Adipose tissue (tissue), 3 donors: ENCODE results near the gene DRD3. TPM values are rescaled to one million over a fixed set of nuclear protein-coding genes. Genes with fewer than 3 reads are reported as not detected.

Source experiments
- H3K27ac ChIP-seq: one replicate; pipeline ENCODE4 v1.5.1; 2013; ENCODE audit warnings: low read depth, low read length
- WGBS, 3 donors: extraction: QIAGEN DNeasy Blood & Tissue Kit; methylation state at CpG; one replicate each; pipeline ENCODE4 v1.1.7; 2013; 5-methylcytosine and 5-hydroxymethylcytosine counted together
- polyA plus RNA-seq, 3 donors: library from polyadenylated mRNA; stranded (reverse); fragments of 200-250 nt; gene quantifications; one replicate each; pipeline ENCODE4 v1.2.3, GENCODE V29; 2013
- donor health status: healthy with polysubstance abuse.
- donor health status: Bipolar disorder and iron deficiency.
- donor health status: healthy.

Gene DRD3
- polyA plus RNA-seq = not detected

- H3K27ac ChIP-seq = no peak within 1 kb of the TSS
- 5 to 13% (median 8%) methylated on average over 7 of the region's 7 CpGs for WGBS, 3 donors
Observed at GRCh38 chr3:114178770-114179368, at the start of gene DRD3. DRD3 (minus strand) TSS chr3:114179052; CDS start chr3:114171992, 7,060 bp downstream.

DNA sequence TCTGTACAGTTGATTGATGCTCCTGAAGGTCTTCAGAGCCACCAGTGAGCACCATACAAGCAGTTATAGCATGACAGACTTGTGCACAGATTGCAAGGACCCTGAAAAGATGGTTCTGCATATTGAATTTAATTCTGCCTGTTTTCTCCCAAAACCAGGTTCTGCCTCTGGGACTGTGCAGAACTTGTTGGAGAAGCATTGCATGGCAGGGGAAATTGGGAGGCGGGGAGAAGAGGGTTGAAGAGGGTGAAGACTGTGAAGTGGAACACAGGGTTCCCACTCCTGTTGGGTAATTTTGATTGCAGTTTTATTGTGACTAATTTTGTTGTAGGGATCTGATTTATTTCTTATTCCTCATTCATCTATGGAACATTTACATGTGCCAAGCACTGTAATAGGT is 48.2 kb upstream of the DRD3 start:
- 86 to 100% (median 93%) methylated on average over 1 of the region's 1 CpG for WGBS, 3 donors
- no peak overlapping the region for H3K27ac ChIP-seq

DNA sequence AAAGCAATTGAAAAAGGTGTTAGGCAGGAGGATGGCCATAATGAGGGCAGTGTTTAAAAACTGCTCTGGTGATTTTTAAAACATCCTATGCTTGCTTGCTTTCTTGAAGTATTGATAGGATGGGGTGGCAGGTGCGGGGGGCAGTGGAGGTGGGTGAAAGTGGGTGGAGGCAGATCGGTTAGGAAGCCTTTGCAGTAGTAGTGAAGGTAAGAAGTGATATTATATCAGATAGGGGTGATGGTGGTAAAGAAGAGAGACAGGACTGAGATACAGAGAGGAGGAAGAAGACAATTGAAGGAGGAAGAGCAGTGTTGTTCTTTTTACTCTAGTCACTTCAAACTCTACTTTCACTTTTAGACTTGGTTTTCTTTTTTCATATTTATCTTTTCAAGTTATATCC is 47.5 kb upstream of the DRD3 start:
- WGBS, 3 donors = 86 to 93% (median 87%) methylated on average over 2 of the region's 2 CpGs
- H3K27ac ChIP-seq = no peak overlapping the region

DNA sequence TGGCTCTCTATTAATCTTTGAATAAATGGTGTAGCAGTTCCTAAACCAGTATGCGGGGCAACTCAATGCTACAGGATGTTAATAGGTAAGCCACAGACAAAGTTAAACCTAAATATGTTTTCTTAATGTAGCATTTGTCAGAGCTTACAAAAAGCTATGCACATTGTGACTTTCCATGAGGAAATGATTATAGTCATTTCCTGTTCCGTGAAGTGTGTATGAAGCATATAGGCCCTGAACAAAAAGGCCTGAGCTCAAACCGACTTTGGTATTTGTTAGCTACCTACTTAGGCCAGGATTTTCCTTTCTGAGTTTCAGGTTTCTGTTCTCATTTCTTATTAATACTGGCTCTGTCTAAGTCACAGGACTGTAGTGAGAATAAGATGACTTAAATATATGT is 44.3 kb upstream of the DRD3 start:
- WGBS, 3 donors = 68 to 77% (median 70%) methylated on average over 3 of the region's 3 CpGs
- no peak overlapping the region for H3K27ac ChIP-seq

DNA sequence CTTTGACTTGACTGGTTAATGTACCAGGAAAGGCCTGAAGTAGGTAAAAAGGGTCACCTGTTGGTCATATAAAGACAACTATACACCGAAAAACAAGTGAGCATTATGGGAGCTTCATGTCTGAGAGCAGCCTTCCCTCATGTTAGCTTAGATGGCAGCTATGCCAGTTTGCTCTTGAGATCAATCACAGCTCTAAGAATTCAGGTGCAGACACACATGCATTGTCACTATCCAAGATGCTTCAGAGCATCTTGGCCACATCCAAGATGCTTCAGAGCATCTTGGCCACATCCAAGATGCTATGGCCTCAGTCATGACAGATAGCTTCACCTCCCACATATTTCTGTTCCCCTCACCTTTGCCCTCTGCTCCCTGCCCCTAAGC is 43.0 kb upstream of the DRD3 start:
- no peak overlapping the region for H3K27ac ChIP-seq
- 80 to 96% (median 83%) methylated on average over 1 of the region's 1 CpG for WGBS, 3 donors

GRCh38 chr3:114221165-114221880 is 42.5 kb upstream of the DRD3 start:
- WGBS, 3 donors = 80 to 85% (median 81%) methylated on average over 9 of the region's 9 CpGs

DNA sequence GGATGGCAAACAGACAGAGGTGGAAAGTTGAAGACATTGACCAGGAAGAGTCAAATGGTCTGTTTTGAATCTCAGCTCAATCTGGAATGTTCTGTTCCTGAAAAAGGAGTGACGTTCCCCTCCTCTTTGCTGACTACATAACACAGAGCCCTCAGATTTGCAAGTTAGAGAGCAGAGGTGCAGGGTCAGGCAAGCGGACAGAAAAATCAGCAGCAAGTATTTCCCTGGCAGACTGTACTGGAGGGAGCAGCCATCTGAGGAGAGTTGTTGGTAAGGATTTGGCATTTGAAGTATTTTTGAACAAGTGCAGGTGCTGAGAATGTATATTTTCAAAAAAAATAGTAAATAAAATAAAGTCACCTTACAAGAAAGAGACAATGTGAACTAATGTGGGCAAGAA is 40.9 kb upstream of the DRD3 start:
- H3K27ac ChIP-seq = no peak overlapping the region
- WGBS, 3 donors = 52 to 68% (median 63%) methylated on average over 2 of the region's 2 CpGs

More at GRCh38 chr3:114221165-114221880, 42.5 kb upstream of the DRD3 start:
- H3K27ac ChIP-seq = no peak overlapping the region

DNA sequence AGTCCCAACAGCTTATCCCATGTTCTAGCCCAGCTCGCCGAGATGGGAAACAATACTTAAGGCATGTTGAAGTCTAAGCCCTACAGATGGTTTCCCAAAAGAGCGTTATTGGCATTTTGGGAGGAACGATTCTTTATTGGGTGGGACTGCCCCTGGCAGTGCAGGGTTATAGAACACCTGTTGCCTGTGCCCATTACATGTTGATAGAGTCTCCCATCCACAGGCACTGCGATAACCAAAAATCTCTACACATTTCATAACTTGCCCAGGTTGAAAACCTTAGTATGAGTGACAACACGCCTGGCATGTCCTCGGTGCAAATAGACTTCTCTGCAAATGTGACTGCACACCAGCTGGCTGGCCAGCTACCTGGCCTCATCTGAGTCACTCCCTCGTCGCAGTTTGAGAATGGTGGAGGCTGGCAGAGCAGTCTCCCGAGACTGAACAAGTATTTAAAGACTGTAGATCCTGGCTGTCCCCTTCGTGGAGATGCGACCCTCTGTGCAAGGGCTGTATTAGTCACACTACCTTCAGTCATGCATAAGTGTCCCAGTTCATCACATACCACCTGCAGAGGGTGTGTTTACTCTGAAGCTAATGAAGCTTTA is 39.8 kb upstream of the DRD3 start:
- H3K27ac ChIP-seq = no peak overlapping the region
- 79 to 91% (median 89%) methylated on average over 12 of the region's 12 CpGs for WGBS, 3 donors

DNA sequence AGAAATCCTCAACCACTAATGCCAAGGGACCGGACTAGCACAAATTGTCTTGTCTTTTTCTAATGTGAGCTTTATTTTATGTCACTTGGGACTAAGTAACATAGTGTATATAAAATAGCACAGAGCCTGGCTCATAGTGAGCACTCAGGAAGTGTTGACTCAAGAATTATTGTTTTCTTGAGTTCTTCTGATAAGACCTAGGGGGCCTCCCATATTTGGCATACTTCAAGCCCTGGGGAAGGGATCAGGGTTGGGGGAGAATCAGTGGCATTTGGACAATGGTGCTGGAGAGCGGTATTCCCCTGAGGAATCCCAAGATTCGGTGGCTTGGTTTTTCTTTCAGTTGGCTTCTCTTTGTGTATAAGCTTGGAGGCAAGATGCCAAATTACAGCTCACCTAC is 39.2 kb upstream of the DRD3 start:
- WGBS, 3 donors = 87 to 94% (median 88%) methylated on average over 3 of the region's 3 CpGs
- H3K27ac ChIP-seq = no peak overlapping the region

- no peak overlapping the region for H3K27ac ChIP-seq
Observed at GRCh38 chr3:114217266-114217665, 38.4 kb upstream of the DRD3 start.

DNA sequence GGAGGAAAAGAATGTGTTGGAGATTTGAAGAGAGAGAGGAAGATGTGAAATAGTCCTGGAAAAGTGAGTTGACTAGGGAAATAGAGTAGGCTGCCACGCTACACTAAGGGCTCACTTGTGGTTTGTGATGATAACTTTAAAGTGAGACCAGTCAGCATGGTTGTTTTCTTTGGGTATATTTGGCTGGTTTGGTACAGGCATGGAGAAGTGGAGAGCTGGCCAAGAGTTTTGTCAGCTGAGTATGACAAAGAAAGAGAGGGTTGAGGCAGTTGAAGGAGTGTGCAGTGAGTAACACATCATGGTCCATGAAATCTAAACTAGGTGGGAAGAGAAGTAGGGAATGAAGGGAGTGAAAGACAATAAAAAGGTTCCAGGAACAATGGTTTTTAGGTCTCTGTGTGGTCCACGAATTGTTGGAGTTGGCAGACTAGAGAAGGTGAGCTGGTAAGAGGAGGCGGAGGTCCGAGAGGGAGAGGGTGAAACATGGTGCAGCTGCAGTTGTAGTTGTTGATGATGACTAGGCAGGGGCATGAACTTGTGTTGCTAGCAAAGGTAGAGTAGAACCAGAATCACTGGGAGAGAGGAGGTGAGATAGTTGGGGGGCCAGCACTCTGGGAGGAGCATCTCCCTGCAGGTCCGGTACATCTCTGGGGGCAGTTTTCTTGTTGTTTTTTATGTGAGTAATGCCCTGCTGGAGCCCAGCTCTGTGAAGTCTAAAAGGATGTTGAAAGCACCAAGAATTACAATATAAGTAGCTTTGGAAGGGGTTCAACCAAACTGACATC is 37.5 kb upstream of the DRD3 start:
- WGBS, 3 donors = 87 to 88% (median 88%) methylated on average over 5 of the region's 5 CpGs
- H3K27ac ChIP-seq = no peak overlapping the region

DNA sequence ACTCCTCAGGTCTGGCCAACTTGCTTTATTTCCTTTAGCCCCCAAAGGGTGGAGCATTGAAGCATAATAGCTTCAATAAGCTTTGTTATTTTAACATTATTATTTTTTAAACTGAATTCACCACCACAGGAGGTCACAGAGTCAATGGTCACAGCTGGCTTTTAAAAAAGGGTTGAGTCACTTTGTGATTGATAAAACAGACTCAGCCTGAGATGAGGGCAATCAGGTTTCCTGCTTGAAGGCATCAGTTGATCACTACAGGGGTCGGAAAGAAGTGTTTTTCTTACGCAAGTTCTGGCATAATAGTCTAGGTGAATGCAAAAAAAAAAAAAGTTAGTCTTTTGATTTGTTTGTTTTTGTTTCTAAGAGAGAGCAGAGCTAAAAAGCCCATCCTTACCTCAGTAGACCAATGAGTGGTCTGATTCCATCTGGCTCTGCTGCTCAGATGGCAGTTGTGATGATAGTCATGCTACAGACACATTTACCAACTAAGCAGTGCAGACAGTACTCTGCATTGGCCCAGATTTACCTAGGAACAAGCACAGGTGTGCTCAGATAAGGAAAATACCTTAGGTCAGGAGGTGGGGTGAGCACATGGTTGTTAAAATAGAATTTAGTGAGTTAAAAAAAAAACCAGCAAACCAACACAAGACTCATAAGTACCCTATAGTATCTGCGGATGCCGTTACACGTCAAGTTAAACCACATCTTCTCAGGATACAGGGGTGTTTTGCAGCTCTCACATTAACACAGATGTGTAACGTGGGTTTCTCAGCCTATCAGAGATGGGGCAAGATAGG is 35.9 kb upstream of the DRD3 start:
- H3K27ac ChIP-seq = no peak overlapping the region

DNA sequence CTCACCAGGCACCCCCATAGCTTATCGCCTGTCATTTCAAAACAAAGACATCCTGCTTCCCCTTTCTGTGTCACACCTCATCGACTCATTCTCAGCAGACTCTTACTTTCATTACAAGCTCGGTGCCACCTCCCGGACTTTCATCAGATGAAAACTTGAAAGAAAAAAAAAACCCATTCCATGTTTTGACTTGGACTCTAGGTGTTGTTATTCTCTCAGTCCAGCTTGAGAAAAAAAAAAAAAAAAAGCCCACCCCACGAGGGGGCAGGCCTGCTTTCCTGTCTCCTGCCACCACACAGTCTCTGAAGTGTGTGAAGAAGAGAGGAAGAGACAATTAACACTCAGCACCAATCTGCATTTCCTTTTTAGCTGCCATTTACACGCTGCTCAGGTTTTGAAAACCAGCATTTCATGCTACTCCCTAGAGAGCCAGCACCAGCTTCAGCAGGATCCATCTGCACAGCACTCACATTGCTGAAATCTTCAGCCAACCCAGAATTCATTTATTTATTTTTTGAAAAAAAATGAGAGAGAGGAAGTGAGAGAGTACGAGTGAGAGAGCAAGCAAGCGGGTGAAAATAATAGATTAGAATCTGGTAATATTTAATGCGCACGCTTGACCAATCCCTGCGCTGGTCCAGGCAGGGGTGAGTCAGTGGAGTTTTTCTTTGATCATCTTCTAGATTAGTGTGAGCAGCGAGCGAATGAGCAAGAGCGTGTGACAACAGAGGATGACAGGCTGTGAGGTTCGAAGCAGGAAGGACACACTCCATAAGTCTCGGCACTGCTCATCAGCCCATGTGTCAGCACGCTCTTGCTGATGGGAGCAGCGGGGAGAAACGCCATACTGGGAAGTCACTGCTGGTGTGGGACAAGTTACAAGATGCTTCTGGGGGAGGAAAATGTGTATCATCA is 35.0 kb upstream of the DRD3 start:
- H3K27ac ChIP-seq = no peak overlapping the region
- WGBS, 3 donors = 11 to 25% (median 24%) methylated on average over 19 of the region's 19 CpGs

More for the DNA sequence above, 35.9 kb upstream of the DRD3 start:
- 62 to 67% (median 66%) methylated on average over 6 of the region's 6 CpGs for WGBS, 3 donors

- H3K27ac ChIP-seq = no peak overlapping the region
- WGBS, 3 donors = 28 to 48% (median 34%) methylated on average over 4 of the region's 4 CpGs
Observed at GRCh38 chr3:114213292-114213626, 34.4 kb upstream of the DRD3 start.

DNA sequence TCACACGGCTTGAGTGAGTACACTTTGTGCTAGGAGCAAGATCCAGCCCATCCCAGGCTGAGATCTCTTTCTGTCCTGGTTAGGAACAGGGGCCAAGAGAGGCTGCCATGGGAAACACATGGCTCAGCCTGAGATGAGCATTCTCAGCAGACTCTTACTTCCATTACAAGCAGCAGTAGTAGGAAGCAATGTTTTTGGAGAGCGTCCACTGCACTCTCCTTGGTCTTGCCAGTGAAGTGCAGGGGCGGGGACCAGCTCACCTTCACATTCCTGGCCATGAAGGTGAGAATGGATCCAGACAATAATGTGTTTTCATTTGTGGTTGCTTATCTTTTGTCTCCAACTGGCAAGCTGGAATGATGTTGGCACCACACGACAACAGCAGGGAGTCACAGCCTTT is 33.8 kb upstream of the DRD3 start:
- WGBS, 3 donors = 61 to 85% (median 84%) methylated on average over 4 of the region's 4 CpGs
- no peak overlapping the region for H3K27ac ChIP-seq

- H3K27ac ChIP-seq = no peak overlapping the region
- WGBS, 3 donors = 77 to 79% (median 79%) methylated on average over 4 of the region's 4 CpGs
Observed at GRCh38 chr3:114207768-114208167, 28.9 kb upstream of the DRD3 start.

- 68 to 80% (median 80%) methylated on average over 3 of the region's 3 CpGs for WGBS, 3 donors
- no peak overlapping the region for H3K27ac ChIP-seq
Observed at GRCh38 chr3:114206342-114206741, 27.5 kb upstream of the DRD3 start.

DNA sequence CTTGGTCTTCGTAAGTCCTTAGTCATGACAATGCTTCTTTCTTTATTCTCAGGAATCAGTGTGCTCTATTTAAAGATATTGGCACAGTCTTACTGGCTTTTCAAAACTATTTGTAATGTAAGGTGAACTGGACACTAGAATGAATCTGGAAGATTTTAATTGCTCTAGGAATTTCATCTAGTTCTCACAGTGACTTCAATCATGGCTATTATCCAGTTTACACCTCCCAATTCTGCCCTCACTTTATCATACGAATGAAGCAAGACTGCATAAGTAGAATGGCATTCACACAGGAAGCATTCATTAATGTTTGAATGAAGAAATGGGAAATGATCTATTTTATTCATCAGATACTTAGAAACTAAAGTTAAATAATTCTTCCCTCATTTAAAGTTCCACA is 26.7 kb upstream of the DRD3 start:
- no peak overlapping the region for H3K27ac ChIP-seq
- WGBS, 3 donors = 59 to 65% (median 65%) methylated on average over 2 of the region's 2 CpGs
